HEK293 (cell line): Measurements from ENCODE around the gene SLC6A17.

Source experiments
- BCL11B ChIP-seq: fragments of 450-650 bp; formaldehyde crosslinking; IDR thresholded peaks from 2 replicates; pipeline ENCODE4 v1.5.1; 2016; ENCODE audit warnings: low read depth, missing biosample characterization, missing genetic modification characterization
- BCL6B ChIP-seq: fragments of 450-650 bp; formaldehyde crosslinking; IDR thresholded peaks from 2 replicates; pipeline ENCODE4 v1.5.1; 2017; ENCODE audit warnings: missing biosample characterization, missing genetic modification characterization
- EGR2 ChIP-seq: fragments of 450-650 bp; formaldehyde crosslinking; IDR thresholded peaks from 2 replicates; pipeline ENCODE4 v1.5.1; 2016; ENCODE audit warnings: low read depth, missing biosample characterization, missing genetic modification characterization
- GLIS1 ChIP-seq: fragments of 450-650 bp; formaldehyde crosslinking; IDR thresholded peaks from 2 replicates; pipeline ENCODE4 v1.5.1; 2016; ENCODE audit warnings: missing biosample characterization, missing genetic modification characterization
- KLF16 ChIP-seq: fragments of 450-650 bp; formaldehyde crosslinking; IDR thresholded peaks from 2 replicates; pipeline ENCODE4 v1.5.1; 2017; ENCODE audit warnings: missing biosample characterization, missing genetic modification characterization
- KLF7 ChIP-seq: fragments of 450-650 bp; formaldehyde crosslinking; IDR thresholded peaks from 2 replicates; pipeline ENCODE4 v1.5.1; 2016; ENCODE audit warnings: missing biosample characterization, missing genetic modification characterization, borderline replicate concordance
- MEIS1 ChIP-seq: sonication (generic); formaldehyde crosslinking; IDR thresholded peaks from 2 replicates; pipeline ENCODE4 v1.8.1; 2022; ENCODE audit warnings: missing genetic modification reagents, mild to moderate bottlenecking, borderline replicate concordance
- MZF1 ChIP-seq: fragments of 450-650 bp; formaldehyde crosslinking; IDR thresholded peaks from 2 replicates; pipeline ENCODE4 v1.5.1; 2017; ENCODE audit warnings: missing biosample characterization, missing genetic modification characterization, borderline replicate concordance
- OVOL3 ChIP-seq: fragments of 450-650 bp; formaldehyde crosslinking; IDR thresholded peaks from 2 replicates; pipeline ENCODE4 v1.5.1; 2016; ENCODE audit warnings: missing biosample characterization, missing genetic modification characterization
- PRDM4 ChIP-seq: fragments of 450-650 bp; formaldehyde crosslinking; IDR thresholded peaks from 2 replicates; pipeline ENCODE4 v1.5.1; 2017; ENCODE audit warnings: missing biosample characterization, missing genetic modification characterization
- SCRT1 ChIP-seq: fragments of 450-650 bp; formaldehyde crosslinking; IDR thresholded peaks from 2 replicates; pipeline ENCODE4 v1.5.1; 2016; ENCODE audit warnings: missing biosample characterization, missing genetic modification characterization, borderline replicate concordance
- SP7 ChIP-seq: fragments of 450-650 bp; formaldehyde crosslinking; IDR thresholded peaks from 2 replicates; pipeline ENCODE4 v1.5.1; 2016; ENCODE audit warnings: missing biosample characterization, missing genetic modification characterization
- YY2 ChIP-seq: fragments of 450-650 bp; formaldehyde crosslinking; IDR thresholded peaks from 2 replicates; pipeline ENCODE4 v1.5.1; 2016; ENCODE audit warnings: missing biosample characterization, missing genetic modification characterization
- ZBTB7A ChIP-seq: fragments of 450-650 bp; formaldehyde crosslinking; IDR thresholded peaks from 2 replicates; pipeline ENCODE4 v1.5.1; 2016; ENCODE audit warnings: low read depth, missing biosample characterization, missing genetic modification characterization
- ZFP3 ChIP-seq: fragments of 450-650 bp; formaldehyde crosslinking; IDR thresholded peaks from 2 replicates; pipeline ENCODE4 v1.5.1; 2016; ENCODE audit warnings: low read depth, missing biosample characterization, missing genetic modification characterization
- ZFP37 ChIP-seq: fragments of 450-650 bp; formaldehyde crosslinking; IDR thresholded peaks from 2 replicates; pipeline ENCODE4 v1.5.1; 2016; ENCODE audit warnings: missing biosample characterization, missing genetic modification characterization
- ZFP69B ChIP-seq: fragments of 450-650 bp; formaldehyde crosslinking; IDR thresholded peaks from 2 replicates; pipeline ENCODE4 v1.5.1; 2016; ENCODE audit warnings: missing biosample characterization, missing genetic modification characterization
- ZNF10 ChIP-seq: fragments of 450-650 bp; formaldehyde crosslinking; IDR thresholded peaks from 2 replicates; pipeline ENCODE4 v1.5.1; 2017; ENCODE audit warnings: missing biosample characterization, missing genetic modification characterization
- ZNF112 ChIP-seq: fragments of 450-650 bp; formaldehyde crosslinking; IDR thresholded peaks from 2 replicates; pipeline ENCODE4 v1.5.0; 2017; ENCODE audit warnings: missing biosample characterization, missing genetic modification characterization
- ZNF157 ChIP-seq: fragments of 450-650 bp; formaldehyde crosslinking; IDR thresholded peaks from 2 replicates; pipeline ENCODE4 v1.5.1; 2016; ENCODE audit warnings: missing biosample characterization, missing genetic modification characterization
- ZNF202 ChIP-seq: fragments of 450-650 bp; formaldehyde crosslinking; IDR thresholded peaks from 2 replicates; pipeline ENCODE4 v1.5.1; 2016; ENCODE audit warnings: missing biosample characterization, missing genetic modification characterization, borderline replicate concordance
- ZNF211 ChIP-seq: fragments of 450-650 bp; formaldehyde crosslinking; IDR thresholded peaks from 2 replicates; pipeline ENCODE4 v1.5.1; 2016; ENCODE audit warnings: low read depth, missing biosample characterization, missing genetic modification characterization
- ZNF214 ChIP-seq: fragments of 450-650 bp; formaldehyde crosslinking; IDR thresholded peaks from 2 replicates; pipeline ENCODE4 v1.5.1; 2017; ENCODE audit warnings: missing biosample characterization, mild to moderate bottlenecking, missing genetic modification characterization, borderline replicate concordance
- ZNF223 ChIP-seq: fragments of 450-650 bp; formaldehyde crosslinking; IDR thresholded peaks from 2 replicates; pipeline ENCODE4 v1.5.1; 2016; ENCODE audit warnings: missing biosample characterization, missing genetic modification characterization
- ZNF266 ChIP-seq: fragments of 450-650 bp; formaldehyde crosslinking; IDR thresholded peaks from 2 replicates; pipeline ENCODE4 v1.5.1; 2016; ENCODE audit warnings: missing biosample characterization, missing genetic modification characterization, low read depth
- ZNF354C ChIP-seq: fragments of 450-650 bp; formaldehyde crosslinking; IDR thresholded peaks from 2 replicates; pipeline ENCODE4 v1.5.1; 2016; ENCODE audit warnings: missing biosample characterization, missing genetic modification characterization, low read depth, borderline replicate concordance
- ZNF544 ChIP-seq: fragments of 450-650 bp; formaldehyde crosslinking; IDR thresholded peaks from 2 replicates; pipeline ENCODE4 v1.5.0; 2017; ENCODE audit warnings: missing biosample characterization, missing genetic modification characterization
- ZNF561 ChIP-seq: fragments of 450-650 bp; IDR thresholded peaks from 2 replicates; pipeline ENCODE4 v1.5.1; 2018; ENCODE audit warnings: missing biosample characterization, missing genetic modification characterization, borderline replicate concordance
- ZNF626 ChIP-seq: fragments of 450-650 bp; sonication (Bioruptor Pico); formaldehyde crosslinking; IDR thresholded peaks from 2 replicates; pipeline ENCODE4 v1.5.1; 2018; ENCODE audit warnings: missing biosample characterization, missing genetic modification characterization, inconsistent platforms
- ZNF670 ChIP-seq: fragments of 450-650 bp; formaldehyde crosslinking; IDR thresholded peaks from 2 replicates; pipeline ENCODE4 v1.5.1; 2016; ENCODE audit warnings: missing biosample characterization, missing genetic modification characterization, low read depth
- ZNF768 ChIP-seq: fragments of 450-650 bp; formaldehyde crosslinking; IDR thresholded peaks from 2 replicates; pipeline ENCODE4 v1.5.1; 2018; ENCODE audit warnings: missing biosample characterization, mild to moderate bottlenecking, missing genetic modification characterization
- ZNF792 ChIP-seq: fragments of 450-650 bp; formaldehyde crosslinking; IDR thresholded peaks from 2 replicates; pipeline ENCODE4 v1.5.1; 2016; ENCODE audit warnings: missing biosample characterization, missing genetic modification characterization
- ZSCAN4 ChIP-seq: fragments of 450-650 bp; formaldehyde crosslinking; IDR thresholded peaks from 2 replicates; pipeline ENCODE4 v1.5.1; 2017; ENCODE audit warnings: missing biosample characterization, missing genetic modification characterization

SLC6A17 gene

GRCh38 chr1:110210604-110211495, 60.6 kb downstream of the SLC6A17 start (continued):
- TF ChIP-seq OVOL3, result no peak
- no peak; the same call in 1 of the 2 replicates for TF ChIP-seq EGR2 (tag by site-specific recombination)
- 0 out of 2 replicates have a peak, but pooled peaks have one; percentile 14 for TF ChIP-seq KLF7 (tag by site-specific recombination)
- no peak for TF ChIP-seq MZF1 (tag by site-specific recombination)
- peak; percentile 82 for TF ChIP-seq SP7 (tag by site-specific recombination)
- TF ChIP-seq ZNF202 (tag by site-specific recombination), result no peak
- no peak for TF ChIP-seq ZNF157 (tag by site-specific recombination)
- TF ChIP-seq YY2, result no peak
- TF ChIP-seq ZBTB7A (tag by site-specific recombination), result no peak
- TF ChIP-seq ZNF354C (tag by site-specific recombination), result no peak
- no peak for TF ChIP-seq ZNF10 (tag by site-specific recombination)
- no peak for TF ChIP-seq ZNF768 (tag by site-specific recombination)
- TF ChIP-seq ZNF792 (tag by site-specific recombination), result 0 out of 2 replicates have a peak, but pooled peaks have one; percentile 37
- no peak for TF ChIP-seq ZFP37 (tag by site-specific recombination)
- peak; percentile 49 for TF ChIP-seq ZFP69B (tag by site-specific recombination)
- TF ChIP-seq SCRT1 (tag by site-specific recombination), result peak; percentile 88
- TF ChIP-seq MEIS1 (CRISPR knock-in tag), result no peak
- no peak for TF ChIP-seq ZNF214 (tag by site-specific recombination)
- TF ChIP-seq BCL11B (tag by site-specific recombination), result no peak
- no peak for TF ChIP-seq BCL6B
- no peak for TF ChIP-seq ZFP3
- 0 out of 2 replicates have a peak, but pooled peaks have one; percentile 21 for TF ChIP-seq PRDM4 (tag by site-specific recombination)
- TF ChIP-seq ZNF626 (tag by site-specific recombination), result no peak
- no peak for TF ChIP-seq ZNF112
- TF ChIP-seq ZNF561 (tag by site-specific recombination), result no peak
- TF ChIP-seq ZNF544 (tag by site-specific recombination), result no peak
- no peak for TF ChIP-seq ZNF670 (tag by site-specific recombination)
- peak; percentile 82 for TF ChIP-seq KLF16 (tag by site-specific recombination)
- no peak for TF ChIP-seq ZNF266 (tag by site-specific recombination)
- TF ChIP-seq GLIS1 (tag by site-specific recombination), result peak; percentile 70
- no peak for TF ChIP-seq ZNF223 (tag by site-specific recombination)
- no peak for TF ChIP-seq ZNF211 (tag by site-specific recombination)
- TF ChIP-seq ZSCAN4 (tag by site-specific recombination), result no peak
